Activated naive CD8-positive, alpha-beta T cell treated with anti-CD3 and anti-CD28 coated beads, Interleukin-2, amount 50 U/mL, for 24 hours (primary cell): ENCODE measurements around the gene TMEM132C.

Experiments used
- ATAC-seq: fragments of 150-1000 bp; cut with Tn5 transposase; one replicate; pipeline ENCODE4 v1.10.0; 2021
- DNase-seq: peaks from one replicate; pipeline ENCODE4 v3.0.0; 2021
- H3K27ac Mint-ChIP-seq: one replicate; pipeline ENCODE4 v1.8.0; 2021; ENCODE audit warnings: mild to moderate bottlenecking, mixed read lengths
- H3K27me3 Mint-ChIP-seq: one replicate; pipeline ENCODE4 v1.8.0; 2021; ENCODE audit warnings: mixed read lengths
- H3K36me3 Mint-ChIP-seq: one replicate; pipeline ENCODE4 v1.8.0; 2021; ENCODE audit warnings: low read depth, mixed read lengths
- H3K4me1 Mint-ChIP-seq: one replicate; pipeline ENCODE4 v1.8.0; 2021; ENCODE audit warnings: mixed read lengths
- H3K4me3 Mint-ChIP-seq: one replicate; pipeline ENCODE4 v1.8.0; 2021; ENCODE audit warnings: mild to moderate bottlenecking, moderate library complexity, mixed read lengths
- H3K9me3 Mint-ChIP-seq: one replicate; pipeline ENCODE4 v1.8.0; 2021; ENCODE audit warnings: mixed read lengths

The TMEM132C gene

GRCh38 chr12:128543460-128543859 lies 276.5 kb downstream of the TMEM132C start:
- no peaks in the 10 kb centered on the region for H3K4me1 Mint-ChIP-seq
- no peaks in the 10 kb centered on the region for H3K27me3 Mint-ChIP-seq
- peaks cover 10% of the 10 kb centered on the region for H3K9me3 Mint-ChIP-seq
- ATAC-seq (no peak), DNase-seq (no peak)
- H3K36me3 Mint-ChIP-seq = no peaks in the 10 kb centered on the region
- H3K4me3 Mint-ChIP-seq = no peak overlapping the region
- no peak overlapping the region for H3K27ac Mint-ChIP-seq

- H3K9me3 Mint-ChIP-seq = peaks cover 10% of the 10 kb centered on the region
- H3K36me3 Mint-ChIP-seq = no peaks in the 10 kb centered on the region
- ATAC-seq (no peak), DNase-seq (no peak)
- H3K27ac Mint-ChIP-seq = no peak overlapping the region
- H3K4me3 Mint-ChIP-seq = no peak overlapping the region
- H3K4me1 Mint-ChIP-seq = no peaks in the 10 kb centered on the region
- H3K27me3 Mint-ChIP-seq = no peaks in the 10 kb centered on the region
Observed at GRCh38 chr12:128543971-128544370, 277.0 kb downstream of the TMEM132C start.

GRCh38 chr12:128548949-128549348 lies 282.0 kb downstream of the TMEM132C start:
- H3K4me1 Mint-ChIP-seq = no peaks in the 10 kb centered on the region
- no peak overlapping the region for H3K27ac Mint-ChIP-seq
- peaks cover 4% of the 10 kb centered on the region for H3K9me3 Mint-ChIP-seq
- H3K36me3 Mint-ChIP-seq = no peaks in the 10 kb centered on the region
- ATAC-seq = no peak
- no peak overlapping the region for H3K4me3 Mint-ChIP-seq
- DNase-seq = no peak
- H3K27me3 Mint-ChIP-seq = peaks cover 2% of the 10 kb centered on the region

- DNase-seq (no peak), ATAC-seq (no peak)
- no peak overlapping the region for H3K27ac Mint-ChIP-seq
- no peak overlapping the region for H3K4me3 Mint-ChIP-seq
- no peaks in the 10 kb centered on the region for H3K36me3 Mint-ChIP-seq
- H3K9me3 Mint-ChIP-seq = peaks cover 4% of the 10 kb centered on the region
- no peaks in the 10 kb centered on the region for H3K4me1 Mint-ChIP-seq
- peaks cover 2% of the 10 kb centered on the region for H3K27me3 Mint-ChIP-seq
Observed at GRCh38 chr12:128549601-128550218, 282.7 kb downstream of the TMEM132C start.

- Mint-ChIP-seq H3K27me3 (peaks cover 2% of the 10 kb centered on the region), H3K9me3 (peaks cover 4% of the 10 kb centered on the region), H3K36me3 (no peaks in the 10 kb centered on the region), H3K27ac (no peak overlapping the region), H3K4me1 (no peaks in the 10 kb centered on the region), H3K4me3 (no peak overlapping the region)
- ATAC-seq (no peak), DNase-seq (no peak)
Observed at GRCh38 chr12:128551266-128551665, 284.3 kb downstream of the TMEM132C start.

GRCh38 chr12:128554546-128555304 lies 287.8 kb downstream of the TMEM132C start:
- Mint-ChIP-seq H3K27me3 (peaks cover 2% of the 10 kb centered on the region), H3K36me3 (no peaks in the 10 kb centered on the region), H3K27ac (no peak overlapping the region), H3K4me3 (no peak overlapping the region), H3K9me3 (peaks cover 3% of the 10 kb centered on the region), H3K4me1 (no peaks in the 10 kb centered on the region)
- ATAC-seq (no peak), DNase-seq (no peak)

- ATAC-seq (no peak), DNase-seq (no peak)
- Mint-ChIP-seq H3K4me1 (no peaks in the 10 kb centered on the region), H3K9me3 (peaks cover 3% of the 10 kb centered on the region), H3K36me3 (no peaks in the 10 kb centered on the region), H3K27ac (no peak overlapping the region), H3K4me3 (no peak overlapping the region), H3K27me3 (no peaks in the 10 kb centered on the region)
Observed at GRCh38 chr12:128557231-128557630, 290.3 kb downstream of the TMEM132C start.

- Mint-ChIP-seq H3K27me3 (no peaks in the 10 kb centered on the region), H3K9me3 (peaks cover 4% of the 10 kb centered on the region), H3K27ac (no peak overlapping the region), H3K36me3 (no peaks in the 10 kb centered on the region), H3K4me1 (no peaks in the 10 kb centered on the region), H3K4me3 (no peak overlapping the region)
- ATAC-seq (no peak), DNase-seq (no peak)
Observed at GRCh38 chr12:128564956-128565355, 298.0 kb downstream of the TMEM132C start.

- Mint-ChIP-seq H3K4me1 (no peaks in the 10 kb centered on the region), H3K27ac (no peak overlapping the region), H3K36me3 (no peaks in the 10 kb centered on the region), H3K4me3 (no peak overlapping the region), H3K27me3 (no peaks in the 10 kb centered on the region), H3K9me3 (peaks cover 6% of the 10 kb centered on the region)
- no peak for ATAC-seq
- DNase-seq = no peak
Observed at GRCh38 chr12:128567730-128568129, 300.8 kb downstream of the TMEM132C start.

- peak; percentile 50 for ATAC-seq
- H3K27ac Mint-ChIP-seq = no peak overlapping the region
- H3K4me1 Mint-ChIP-seq = no peaks in the 10 kb centered on the region
- H3K36me3 Mint-ChIP-seq = no peaks in the 10 kb centered on the region
- H3K9me3 Mint-ChIP-seq = peaks cover 4% of the 10 kb centered on the region
- DNase-seq = no peak
- H3K27me3 Mint-ChIP-seq = no peaks in the 10 kb centered on the region
- H3K4me3 Mint-ChIP-seq = no peak overlapping the region
Observed at GRCh38 chr12:128570191-128571065, 303.5 kb downstream of the TMEM132C start.

GRCh38 chr12:128571906-128572810 lies 305.2 kb downstream of the TMEM132C start:
- DNase-seq (no peak), ATAC-seq (no peak)
- H3K9me3 Mint-ChIP-seq = peaks cover 4% of the 10 kb centered on the region
- H3K4me1 Mint-ChIP-seq = no peaks in the 10 kb centered on the region
- H3K27ac Mint-ChIP-seq = no peak overlapping the region
- no peaks in the 10 kb centered on the region for H3K36me3 Mint-ChIP-seq
- H3K4me3 Mint-ChIP-seq = no peak overlapping the region
- H3K27me3 Mint-ChIP-seq = no peaks in the 10 kb centered on the region

- ATAC-seq = no peak
- H3K4me3 Mint-ChIP-seq = no peak overlapping the region
- peaks cover 4% of the 10 kb centered on the region for H3K9me3 Mint-ChIP-seq
- no peak overlapping the region for H3K27ac Mint-ChIP-seq
- H3K4me1 Mint-ChIP-seq = no peaks in the 10 kb centered on the region
- H3K36me3 Mint-ChIP-seq = no peaks in the 10 kb centered on the region
- DNase-seq = no peak
- H3K27me3 Mint-ChIP-seq = no peaks in the 10 kb centered on the region
Observed at GRCh38 chr12:128573907-128574306, 306.9 kb downstream of the TMEM132C start.

GRCh38 chr12:128578045-128578444 lies 311.1 kb downstream of the TMEM132C start:
- no peaks in the 10 kb centered on the region for H3K4me1 Mint-ChIP-seq
- H3K36me3 Mint-ChIP-seq = no peaks in the 10 kb centered on the region
- H3K27ac Mint-ChIP-seq = no peak overlapping the region

GRCh38 chr12:128581321-128581761 lies 314.4 kb downstream of the TMEM132C start:
- no peak overlapping the region for H3K27ac Mint-ChIP-seq
- DNase-seq (no peak), ATAC-seq (no peak)
- no peaks in the 10 kb centered on the region for H3K36me3 Mint-ChIP-seq
- no peaks in the 10 kb centered on the region for H3K27me3 Mint-ChIP-seq
- no peak overlapping the region for H3K4me3 Mint-ChIP-seq
- H3K4me1 Mint-ChIP-seq = no peaks in the 10 kb centered on the region
- peaks cover 5% of the 10 kb centered on the region for H3K9me3 Mint-ChIP-seq

More at GRCh38 chr12:128578045-128578444, 311.1 kb downstream of the TMEM132C start:
- ATAC-seq (no peak), DNase-seq (no peak)
- Mint-ChIP-seq H3K9me3 (peaks cover 5% of the 10 kb centered on the region), H3K27me3 (no peaks in the 10 kb centered on the region), H3K4me3 (no peak overlapping the region)
